Spleen (tissue), 11 donors: ENCODE data around the gene CPNE2. TPM values are rescaled to one million over a fixed set of nuclear protein-coding genes. Genes with fewer than 3 reads are reported as not detected.

Experiments
- DNase-seq: peaks from one replicate; pipeline ENCODE4 v3.0.0-alpha.2; 2020
- H3K27ac ChIP-seq, 8 donors: fragments of 200-600 bp; sonication (generic) in 7 of 8; 1 replicate in 4 of 8; 2 replicates in 4 of 8; pipeline versions ENCODE4 v1.5.0 to v1.8.0; 2016 to 2021; ENCODE audit warnings: inconsistent platforms in 4 of 8, mild to moderate bottlenecking in 4 of 8, moderate library complexity in 1 of 8
- H3K27me3 ChIP-seq, 7 donors: fragments of 200-600 bp; sonication (generic) in 6 of 7; replicated peaks in 1 of 7; 1 replicate in 4 of 7; 2 replicates in 3 of 7; pipeline versions ENCODE4 v1.5.0 to v1.8.0; 2016 to 2021; ENCODE audit warnings: inconsistent platforms in 3 of 7, mild to moderate bottlenecking in 1 of 7
- H3K36me3 ChIP-seq, 6 donors: fragments of 200-600 bp; sonication (generic) in 5 of 6; 1 replicate in 4 of 6; 2 replicates in 2 of 6; pipeline versions ENCODE4 v1.5.0 to v1.8.0; 2016 to 2021; ENCODE audit warnings: inconsistent platforms in 2 of 6
- H3K4me1 ChIP-seq, 6 donors: fragments of 200-600 bp; sonication (generic) in 5 of 6; 1 replicate in 3 of 6; 2 replicates in 3 of 6; pipeline versions ENCODE4 v1.5.0 to v1.8.0; 2016 to 2021; ENCODE audit warnings: inconsistent platforms in 3 of 6
- H3K4me3 ChIP-seq, 8 donors: fragments of 200-600 bp; sonication (generic) in 7 of 8; 1 replicate in 4 of 8; 2 replicates in 4 of 8; pipeline versions ENCODE4 v1.5.0 to v1.8.0; 2016 to 2021; ENCODE audit warnings: inconsistent platforms in 4 of 8, mild to moderate bottlenecking in 4 of 8, moderate library complexity in 2 of 8
- H3K9me3 ChIP-seq, 8 donors: fragments of 200-600 bp; sonication (generic) in 7 of 8; 1 replicate in 4 of 8; 2 replicates in 4 of 8; pipeline versions ENCODE4 v1.5.0 to v1.8.0; 2016 to 2021; ENCODE audit warnings: inconsistent platforms in 4 of 8
- POLR2A ChIP-seq, 3 donors: fragments of 450-650 bp; IDR thresholded peaks; one replicate each; pipeline ENCODE4 v1.5.1; 2017; ENCODE audit warnings: antibody characterized with exemption in 3 of 3, mild to moderate bottlenecking in 1 of 3
- POLR2AphosphoS5 ChIP-seq, 3 donors: sonication (generic); formaldehyde crosslinking; IDR thresholded peaks; one replicate each; pipeline ENCODE4 v1.5.1; 2017; ENCODE audit warnings: antibody characterized with exemption in 3 of 3
- WGBS, 5 donors: extraction: QIAGEN DNeasy Blood & Tissue Kit in 3 of 5; methylation state at CpG; one replicate each; pipeline versions ENCODE4 v1.1.5 to v1.1.7; 2013 to 2018; 5-methylcytosine and 5-hydroxymethylcytosine counted together
- intact Hi-C: fragments of 100-400 bp; cut with DNase I; formaldehyde crosslinking; loops from one replicate; pipeline ENCODE4 v1.15.0; 2023; ENCODE audit warnings: low total_unique reads
- polyA plus RNA-seq, 3 donors: library from polyadenylated mRNA; stranded (reverse); fragments of 200-250 nt; gene quantifications; one replicate each; pipeline ENCODE4 v1.2.1, GENCODE V29; 2013
- total RNA-seq, 7 donors: library from RNA; depleted of rRNA in 3 of 7; stranded (reverse); fragments of >200 nt in 3 of 7; fragmentation: NEBNext Ultra II Directional in 4 of 7; extraction: Animal tissue kit (Norgen Biotek cat#: 25700) in 4 of 7; gene quantifications; one replicate each; pipeline versions ENCODE4 v1.1.0 to v1.2.1, GENCODE V29; 2016 to 2021
- TF ChIP-seq, protein P1 (sequence below), 11 experiments: fragments of 200-600 bp in 7 of 11; fragments of 450-650 bp in 4 of 11; sonication (generic) in 4 of 11; IDR thresholded peaks in 8 of 11; conservative IDR thresholded peaks in 3 of 11; 1 replicate in 7 of 11; 2 replicates in 4 of 11; pipeline versions ENCODE4 v1.4.0 to v1.8.0; 2016 to 2021; ENCODE audit warnings: antibody characterized with exemption in 11 of 11, inconsistent platforms in 4 of 11, mild to moderate bottlenecking in 1 of 11
- donor health status: healthy with polysubstance abuse.
- donor health status: DM: no; HTN: no; CAD: no; lungs with moderate emphysema.
- donor health status: DM: no; HTN: no; CAD: no.
- donor health status: Bipolar disorder and iron deficiency.
- donor health status: healthy.
- donor health status: DM: no; HTN: no; CAD: no.
- donor health status: DM: yes; HTN: yes; CAD: no.

CPNE2 gene
- total and polyA plus RNA-seq, 10 donors, result 13.3 to 46.5 (median 31.8) TPM

DNA sequence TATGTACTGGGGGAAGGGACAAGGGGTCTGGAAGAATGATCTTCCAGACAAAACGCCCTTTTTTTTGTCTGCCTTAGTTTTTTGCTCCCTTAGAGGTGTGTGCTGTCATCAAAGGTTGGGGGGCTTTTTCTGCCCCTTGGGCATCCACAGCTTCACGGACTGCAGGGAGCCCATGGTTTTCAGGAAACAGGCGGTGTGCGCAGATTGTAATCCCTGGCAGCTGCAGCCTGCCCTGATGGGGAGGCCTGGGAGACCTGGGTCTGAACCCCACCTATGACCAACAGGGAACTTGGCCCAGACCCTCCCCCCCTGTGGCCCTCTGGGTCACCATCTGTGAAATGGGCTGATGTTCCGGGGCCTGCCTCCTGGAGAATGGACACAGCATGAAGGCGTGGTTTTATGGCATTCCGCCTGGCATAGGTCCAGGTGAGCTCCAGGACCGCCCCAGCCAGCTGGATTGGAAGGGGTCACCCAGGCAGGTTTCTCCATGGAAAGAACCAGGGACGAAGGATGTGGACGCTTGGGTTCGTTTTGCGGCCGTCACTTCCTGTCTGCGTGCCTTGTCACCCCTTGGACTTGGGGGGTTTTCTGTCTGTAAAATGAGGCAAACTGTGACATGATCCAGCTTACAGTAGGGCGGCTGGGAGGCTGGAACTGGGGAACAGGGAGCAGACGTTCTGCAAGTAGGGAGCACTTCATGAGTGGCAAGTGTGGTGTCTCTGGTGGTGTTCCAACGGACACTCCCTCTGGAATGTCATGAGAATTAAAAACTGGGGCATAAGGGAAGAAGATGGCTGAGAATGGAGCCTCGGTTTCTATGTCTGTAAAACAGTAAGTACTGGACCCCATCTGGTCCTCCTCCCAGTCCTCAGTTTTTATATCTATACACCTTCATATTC lies 1.5 kb downstream of the CPNE2 start:
- H3K4me1 ChIP-seq, result peaks cover 0 to 71% (median 39%) of the 10 kb centered on the region in 6 donors
- H3K36me3 ChIP-seq, result no peaks in the 10 kb centered on the region
- TF ChIP-seq, protein P1, sequence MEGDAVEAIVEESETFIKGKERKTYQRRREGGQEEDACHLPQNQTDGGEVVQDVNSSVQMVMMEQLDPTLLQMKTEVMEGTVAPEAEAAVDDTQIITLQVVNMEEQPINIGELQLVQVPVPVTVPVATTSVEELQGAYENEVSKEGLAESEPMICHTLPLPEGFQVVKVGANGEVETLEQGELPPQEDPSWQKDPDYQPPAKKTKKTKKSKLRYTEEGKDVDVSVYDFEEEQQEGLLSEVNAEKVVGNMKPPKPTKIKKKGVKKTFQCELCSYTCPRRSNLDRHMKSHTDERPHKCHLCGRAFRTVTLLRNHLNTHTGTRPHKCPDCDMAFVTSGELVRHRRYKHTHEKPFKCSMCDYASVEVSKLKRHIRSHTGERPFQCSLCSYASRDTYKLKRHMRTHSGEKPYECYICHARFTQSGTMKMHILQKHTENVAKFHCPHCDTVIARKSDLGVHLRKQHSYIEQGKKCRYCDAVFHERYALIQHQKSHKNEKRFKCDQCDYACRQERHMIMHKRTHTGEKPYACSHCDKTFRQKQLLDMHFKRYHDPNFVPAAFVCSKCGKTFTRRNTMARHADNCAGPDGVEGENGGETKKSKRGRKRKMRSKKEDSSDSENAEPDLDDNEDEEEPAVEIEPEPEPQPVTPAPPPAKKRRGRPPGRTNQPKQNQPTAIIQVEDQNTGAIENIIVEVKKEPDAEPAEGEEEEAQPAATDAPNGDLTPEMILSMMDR (IDR thresholded peaks at IDR 0.05 in 8 of 11, conservative IDR thresholded peaks at IDR 0.05 in 3 of 11), result no peak
- TF ChIP-seq POLR2AphosphoS5 (IDR thresholded peaks at IDR 0.05) (no peak), POLR2A (IDR thresholded peaks at IDR 0.05) (no peak)
- 64 to 77% (median 68%) methylated on average over 17 to 18 of the region's 18 CpGs for WGBS, 5 donors
- H3K9me3 ChIP-seq, result no peaks in the 10 kb centered on the region
- peak overlapping the region in 2 of 8 donors; percentile 84 to 91 for H3K27ac ChIP-seq
- peak overlapping the region; percentile 55 to 87 (median 68) for H3K4me3 ChIP-seq
- H3K27me3 ChIP-seq, result peaks cover 0 to 29% (median 4%) of the 10 kb centered on the region in 7 donors
- intact Hi-C loops, result no loop called here
- no peak for DNase-seq

DNA sequence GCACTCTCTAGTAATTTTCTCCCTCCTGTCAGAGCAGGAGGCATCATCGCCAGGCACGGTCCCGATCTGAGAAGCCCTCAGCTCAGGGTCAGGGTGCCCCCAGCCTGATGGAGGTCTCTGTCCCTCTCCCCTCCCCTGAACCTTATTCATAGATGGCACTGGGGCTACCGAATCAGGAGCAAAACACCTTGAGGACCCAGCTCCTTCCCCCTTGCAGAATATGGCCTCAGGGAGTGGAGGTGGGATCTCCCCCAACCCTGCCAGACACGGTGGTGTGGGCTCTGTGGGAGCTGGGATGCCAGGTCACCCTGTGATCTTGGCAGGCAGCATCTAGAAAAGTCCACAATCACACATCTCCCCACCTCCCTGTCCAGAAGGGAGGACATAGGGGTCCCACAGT lies 2.5 kb downstream of the CPNE2 start:
- Histone ChIP-seq H3K9me3 (no peaks in the 10 kb centered on the region), H3K4me3 (no peak overlapping the region), H3K4me1 (peaks cover 0 to 71% (median 39%) of the 10 kb centered on the region in 6 donors), H3K27me3 (peaks cover 0 to 29% (median 4%) of the 10 kb centered on the region in 7 donors), H3K27ac (no peak overlapping the region), H3K36me3 (no peaks in the 10 kb centered on the region)
- DNase-seq, result no peak
- 74 to 96% (median 81%) methylated on average over 5 of the region's 5 CpGs for WGBS, 5 donors
- TF ChIP-seq POLR2A (IDR thresholded peaks at IDR 0.05) (no peak), POLR2AphosphoS5 (IDR thresholded peaks at IDR 0.05) (no peak)
- TF ChIP-seq, protein P1 (IDR thresholded peaks at IDR 0.05 in 8 of 11, conservative IDR thresholded peaks at IDR 0.05 in 3 of 11), result no peak
- intact Hi-C loops, result no loop called here

DNA sequence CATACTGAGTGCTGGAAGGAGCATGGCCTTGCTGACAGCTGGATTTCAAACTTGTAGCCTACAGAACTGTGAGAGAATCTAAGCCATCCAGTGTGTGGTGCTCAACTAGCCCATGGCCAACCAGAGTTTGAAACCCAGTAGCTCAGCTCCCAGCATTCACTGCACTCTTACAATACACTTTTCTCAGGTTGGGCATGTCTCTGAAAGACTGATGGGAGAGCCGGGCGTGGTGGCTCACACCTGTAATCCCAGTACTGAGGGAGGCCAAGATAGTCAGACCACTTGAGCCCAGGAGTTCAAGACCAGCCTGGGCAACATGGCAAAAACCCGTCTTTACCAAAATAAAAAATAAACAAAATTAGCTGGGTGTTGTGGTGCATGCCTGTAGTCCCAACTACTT lies 3.8 kb downstream of the CPNE2 start:
- TF ChIP-seq, protein P1 (IDR thresholded peaks at IDR 0.05 in 8 of 11, conservative IDR thresholded peaks at IDR 0.05 in 3 of 11), result no peak
- TF ChIP-seq POLR2A (IDR thresholded peaks at IDR 0.05), result no peak
- no peak for TF ChIP-seq POLR2AphosphoS5 (IDR thresholded peaks at IDR 0.05)
- WGBS, 5 donors, result 95 to 99% (median 96%) methylated on average over 3 of the region's 3 CpGs
- H3K36me3 ChIP-seq, result no peaks in the 10 kb centered on the region
- DNase-seq, result no peak
- H3K4me3 ChIP-seq, result no peak overlapping the region
- H3K27ac ChIP-seq, result no peak overlapping the region
- peaks cover 0 to 29% (median 4%) of the 10 kb centered on the region in 7 donors for H3K27me3 ChIP-seq
- intact Hi-C loops, result no loop called here
- H3K9me3 ChIP-seq, result no peaks in the 10 kb centered on the region
- H3K4me1 ChIP-seq, result peaks cover 0 to 58% (median 37%) of the 10 kb centered on the region in 6 donors

DNA sequence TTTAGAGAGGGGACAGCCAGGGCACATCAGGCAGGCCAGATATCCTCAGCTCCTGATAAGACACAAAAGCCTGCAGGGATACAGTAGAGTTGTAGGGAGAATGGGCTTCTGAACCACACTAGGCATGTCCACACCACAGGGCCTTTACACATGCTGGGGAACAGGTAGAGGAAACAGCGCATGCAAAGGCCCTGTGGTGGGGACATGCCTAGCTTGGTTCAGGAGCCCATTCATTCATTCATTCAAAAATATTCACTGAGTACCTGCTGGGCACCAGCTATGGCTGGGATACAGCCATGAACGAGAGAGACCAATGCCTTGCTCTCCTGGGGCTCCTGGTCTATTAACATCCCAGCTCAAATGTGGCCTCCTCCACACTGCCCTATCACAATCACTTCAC lies 4.4 kb downstream of the CPNE2 start:
- TF ChIP-seq POLR2A (IDR thresholded peaks at IDR 0.05), result no peak
- DNase-seq, result no peak
- Histone ChIP-seq H3K4me1 (peaks cover 0 to 52% (median 31%) of the 10 kb centered on the region in 6 donors), H3K9me3 (no peaks in the 10 kb centered on the region), H3K27ac (no peak overlapping the region), H3K36me3 (no peaks in the 10 kb centered on the region), H3K4me3 (no peak overlapping the region), H3K27me3 (peaks cover 0 to 24% (median 4%) of the 10 kb centered on the region in 7 donors)
- intact Hi-C loops, result no loop called here
- 95 to 100% (median 98%) methylated on average over 2 of the region's 2 CpGs for WGBS, 5 donors
